PC-9 (cell line): Measurements from ENCODE around the gene TRIP10. TPM values are rescaled to one million over a fixed set of nuclear protein-coding genes. Genes with fewer than 3 reads are reported as not detected.

Experiments used
- BruUV-seq: library from RNA; stranded (reverse); fragments of 400-500 nt; replicated peaks from 2 replicates; lab custom pipeline; 2021; lab: Mats Ljungman, UMichigan
- CTCF ChIA-PET: fragments of 300-600 bp; sonication (Branson Sonifier 250); formaldehyde crosslinking; loops from one replicate; lab custom pipeline; 2022; ENCODE audit warnings: antibody characterized with exemption; lab: Charles Lee
- POLR2A ChIA-PET: fragments of 300-600 bp; sonication (Branson Sonifier 250); formaldehyde crosslinking; loops from one replicate; lab custom pipeline; 2022; ENCODE audit warnings: antibody characterized with exemption; ENCODE audit not compliant: unreplicated experiment; lab: Charles Lee
- DNase-seq, 2 experiments: peaks; one replicate each; pipeline versions ENCODE4 v3.0.0 to v3.0.0-alpha.2; 2015 to 2022; ENCODE audit warnings: mixed read lengths in 1 of 2
- H2AFZ ChIP-seq: fragments of 200-600 bp; sonication (generic); 2 replicates; pipeline ENCODE4 v1.8.1; 2017; ENCODE audit warnings: antibody characterized with exemption
- H3F3A ChIP-seq: fragments of 200-600 bp; sonication (generic); 2 replicates; pipeline ENCODE4 v1.8.1; 2017; ENCODE audit warnings: antibody characterized with exemption, mild to moderate bottlenecking, low read depth; ENCODE audit not compliant: insufficient read depth
- H3K27ac ChIP-seq: fragments of 200-600 bp; sonication (generic); 2 replicates; pipeline ENCODE4 v1.6.1; 2016; ENCODE audit warnings: mixed run types
- H3K27me3 ChIP-seq: fragments of 200-600 bp; sonication (generic); 2 replicates; pipeline ENCODE4 v1.6.1; 2016; ENCODE audit warnings: low read depth, mixed run types; ENCODE audit not compliant: insufficient read depth
- H3K36me3 ChIP-seq: fragments of 200-600 bp; sonication (generic); 2 replicates; pipeline ENCODE4 v1.6.1; 2016; ENCODE audit warnings: low read depth, mixed run types
- H3K4me1 ChIP-seq: fragments of 200-600 bp; sonication (generic); replicated peaks from 2 replicates; pipeline ENCODE4 v1.6.1; 2016; ENCODE audit warnings: mixed run types; ENCODE audit not compliant: insufficient read depth
- H3K4me2 ChIP-seq: fragments of 200-600 bp; sonication (generic); 2 replicates; pipeline ENCODE4 v1.6.1; 2017; ENCODE audit warnings: mixed run types
- H3K4me3 ChIP-seq: fragments of 200-600 bp; sonication (generic); 2 replicates; pipeline ENCODE4 v1.6.1; 2016; ENCODE audit warnings: mixed run types
- H3K79me2 ChIP-seq: fragments of 200-600 bp; sonication (generic); 2 replicates; pipeline ENCODE4 v1.6.1; 2017; ENCODE audit warnings: low read depth, mixed run types
- H3K9me2 ChIP-seq: fragments of 200-600 bp; sonication (generic); 2 replicates; pipeline ENCODE4 v1.8.1; 2017; ENCODE audit warnings: mild to moderate bottlenecking; ENCODE audit not compliant: insufficient read depth
- H3K9me3 ChIP-seq: fragments of 200-600 bp; sonication (generic); 2 replicates; pipeline ENCODE4 v1.8.1; 2016; ENCODE audit warnings: low read depth; ENCODE audit not compliant: insufficient read depth
- H4K20me1 ChIP-seq: fragments of 200-600 bp; sonication (generic); 2 replicates; pipeline ENCODE4 v1.8.1; 2017; ENCODE audit not compliant: insufficient read depth
- CTCF ChIP-seq: fragments of 200-600 bp; sonication (generic); conservative IDR thresholded peaks from 2 replicates; pipeline ENCODE4 v1.6.1; 2017; ENCODE audit warnings: mixed run types, antibody characterized with exemption, mild to moderate bottlenecking, moderate library complexity
- EZH2 ChIP-seq: fragments of 200-600 bp; sonication (generic); IDR thresholded peaks from 2 replicates; pipeline ENCODE4 v1.8.0; 2017; ENCODE audit warnings: antibody characterized with exemption, low read depth
- intact Hi-C: fragments of 100-400 bp; cut with micrococcal nuclease; formaldehyde crosslinking; loops from one replicate; pipeline ENCODE4 v1.10.0; 2022; ENCODE audit not compliant: unreplicated experiment
- total RNA-seq: library from RNA; stranded (reverse); gene quantifications from 2 replicates; pipeline ENCODE4 v1.2.3, GENCODE V29; 2021

TRIP10 gene
- total RNA-seq, 1 experiment from 2014 or later = 84.3 TPM

GRCh38 chr19:6699935-6700334 is 39.5 kb upstream of the TRIP10 start:
- H4K20me1 ChIP-seq = no peaks in the 10 kb centered on the region
- no peaks in the 10 kb centered on the region for H3F3A ChIP-seq
- no peak overlapping the region for H3K27ac ChIP-seq
- H3K27me3 ChIP-seq = no peaks in the 10 kb centered on the region
- H3K4me3 ChIP-seq = no peak overlapping the region
- no TSS peak for BruUV-seq
- no peaks in the 10 kb centered on the region for H3K79me2 ChIP-seq
- H3K36me3 ChIP-seq = no peaks in the 10 kb centered on the region
- intact Hi-C loops = no loop called here
- no peaks in the 10 kb centered on the region for H3K4me1 ChIP-seq
- H3K9me3 ChIP-seq = no peaks in the 10 kb centered on the region
- H3K9me2 ChIP-seq = no peaks in the 10 kb centered on the region
- DNase-seq = no peak
- ChIA-PET POLR2A (no interaction called here), CTCF (no interaction called here)
- TF ChIP-seq CTCF (no peak), EZH2 (no peak)
- H2AFZ ChIP-seq = no peak overlapping the region
- no peak overlapping the region for H3K4me2 ChIP-seq

GRCh38 chr19:6700586-6701316 is 38.7 kb upstream of the TRIP10 start:
- POLR2A ChIA-PET = interaction anchor here (0.6 kb wide), 1 partner anchor 898 kb away, joined by 3 read pairs; no protein-coding TSS in a partner anchor

GRCh38 chr19:6705931-6706632 is 33.4 kb upstream of the TRIP10 start:
- CTCF ChIA-PET = no interaction called here
- intact Hi-C loops = no loop called here
- Histone ChIP-seq H3K36me3 (no peaks in the 10 kb centered on the region), H3K27ac (no peak overlapping the region), H4K20me1 (no peaks in the 10 kb centered on the region), H3K9me2 (no peaks in the 10 kb centered on the region), H3K4me1 (no peaks in the 10 kb centered on the region), H3K9me3 (no peaks in the 10 kb centered on the region), H3F3A (no peaks in the 10 kb centered on the region), H3K4me3 (no peak overlapping the region), H2AFZ (no peak overlapping the region), H3K4me2 (no peak overlapping the region), H3K79me2 (no peaks in the 10 kb centered on the region), H3K27me3 (no peaks in the 10 kb centered on the region)
- DNase-seq = peak in 1 of 2 experiments; percentile 57
- BruUV-seq = no TSS peak
- TF ChIP-seq EZH2 (no peak), CTCF (no peak)
- POLR2A ChIA-PET = no interaction called here

More at GRCh38 chr19:6700586-6701316, 38.7 kb upstream of the TRIP10 start:
- intact Hi-C loops = no loop called here
- Histone ChIP-seq H3K27me3 (no peaks in the 10 kb centered on the region), H3K36me3 (no peaks in the 10 kb centered on the region), H3K4me1 (no peaks in the 10 kb centered on the region), H4K20me1 (no peaks in the 10 kb centered on the region), H3K4me2 (no peak overlapping the region), H3K27ac (no peak overlapping the region), H3K9me2 (no peaks in the 10 kb centered on the region), H3K9me3 (no peaks in the 10 kb centered on the region), H3K4me3 (no peak overlapping the region), H2AFZ (no peak overlapping the region), H3F3A (no peaks in the 10 kb centered on the region), H3K79me2 (no peaks in the 10 kb centered on the region)
- CTCF ChIA-PET = no interaction called here
- DNase-seq = no peak
- no peak for TF ChIP-seq EZH2
- TF ChIP-seq CTCF = no peak
- BruUV-seq = no TSS peak
